Peyer's patch (tissue), 4 donors: ENCODE results near the gene GALNT9. TPM values are rescaled to one million over a fixed set of nuclear protein-coding genes. Genes with fewer than 3 reads are reported as not detected.

Experiments used
- DNase-seq, 3 donors: peaks; one replicate each; pipeline ENCODE4 v3.0.0-alpha.2; 2017 to 2019
- H3K27ac ChIP-seq, 4 donors: fragments of 200-600 bp; sonication (generic); one replicate each; pipeline ENCODE4 v1.5.1; 2016 to 2019
- H3K27me3 ChIP-seq, 2 donors: fragments of 200-600 bp; sonication (generic); one replicate each; pipeline ENCODE4 v1.5.1; 2019
- H3K36me3 ChIP-seq, 3 donors: fragments of 200-600 bp; sonication (generic); one replicate each; pipeline ENCODE4 v1.5.1; 2016 to 2019
- H3K4me1 ChIP-seq, 4 donors: fragments of 200-600 bp; sonication (generic); one replicate each; pipeline ENCODE4 v1.5.1; 2016 to 2019
- H3K4me3 ChIP-seq, 4 donors: fragments of 200-600 bp; sonication (generic); 1 replicate in 3 of 4; 2 replicates in 1 of 4; pipeline ENCODE4 v1.5.1; 2016 to 2019; ENCODE audit warnings: mild to moderate bottlenecking in 1 of 4
- H3K9me3 ChIP-seq, 4 donors: fragments of 200-600 bp; sonication (generic); one replicate each; pipeline ENCODE4 v1.5.1; 2016 to 2019; ENCODE audit warnings: mild to moderate bottlenecking in 1 of 4
- POLR2A ChIP-seq, 2 donors: fragments of 450-650 bp; IDR thresholded peaks; one replicate each; pipeline ENCODE4 v1.5.1; 2017; ENCODE audit warnings: antibody characterized with exemption in 2 of 2, mild to moderate bottlenecking in 2 of 2, moderate library complexity in 2 of 2
- total RNA-seq, 4 donors: library from RNA; depleted of rRNA; stranded (reverse); fragments of >200 nt; gene quantifications; one replicate each; pipeline ENCODE4 v1.1.0, GENCODE V29; 2016
- TF ChIP-seq, protein P1 (sequence below), 6 experiments: fragments of 450-650 bp in 4 of 6; fragments of 200-600 bp in 2 of 6; sonication (generic) in 1 of 6; IDR thresholded peaks; one replicate each; pipeline ENCODE4 v1.5.1; 2017 to 2019; ENCODE audit warnings: antibody characterized with exemption in 6 of 6, mild to moderate bottlenecking in 3 of 6, moderate library complexity in 1 of 6

Gene GALNT9
- total RNA-seq, 4 donors from 2014 or later, result not detected

DNA sequence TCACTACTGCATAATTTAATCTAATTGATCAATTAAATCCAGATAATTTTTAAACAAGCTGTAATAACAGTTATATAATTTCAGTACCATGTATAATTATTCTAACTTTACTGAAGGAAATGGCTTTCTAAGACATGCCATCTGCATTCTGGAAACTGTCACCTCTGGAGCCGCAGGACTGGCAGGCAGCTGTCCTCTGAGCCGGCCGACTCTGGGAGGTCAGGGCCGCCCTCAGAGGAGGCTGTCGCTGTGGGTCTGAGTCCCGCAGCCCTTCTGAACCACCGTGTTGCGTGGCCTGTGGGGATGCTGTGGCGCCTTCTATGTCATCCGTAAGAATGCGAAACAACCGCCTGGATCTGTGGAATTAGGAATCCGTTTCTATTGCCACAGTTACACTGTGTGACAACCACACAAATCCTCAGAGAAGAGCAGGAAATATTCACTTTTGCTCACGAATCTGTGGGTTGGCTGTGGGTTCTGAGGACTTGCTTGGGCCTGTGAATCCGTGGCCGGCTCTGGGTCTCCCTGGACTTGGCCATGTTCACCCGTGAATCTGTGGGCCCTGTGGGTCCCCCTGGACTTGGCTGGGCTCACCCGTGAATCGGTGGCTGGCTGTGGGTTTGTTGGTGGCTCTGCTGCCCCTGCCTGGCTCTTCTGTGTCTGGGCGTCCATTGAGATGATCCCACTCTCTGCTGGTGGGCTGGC, 17.2 kb upstream of the GALNT9 start:
- no peak for DNase-seq
- no peaks in the 10 kb centered on the region for H3K4me1 ChIP-seq
- H3K27ac ChIP-seq, result no peak overlapping the region
- H3K4me3 ChIP-seq, result no peak overlapping the region
- H3K9me3 ChIP-seq, result no peaks in the 10 kb centered on the region
- H3K36me3 ChIP-seq, result no peaks in the 10 kb centered on the region
- no peak for TF ChIP-seq POLR2A (IDR thresholded peaks at IDR 0.05)
- TF ChIP-seq, protein P1, sequence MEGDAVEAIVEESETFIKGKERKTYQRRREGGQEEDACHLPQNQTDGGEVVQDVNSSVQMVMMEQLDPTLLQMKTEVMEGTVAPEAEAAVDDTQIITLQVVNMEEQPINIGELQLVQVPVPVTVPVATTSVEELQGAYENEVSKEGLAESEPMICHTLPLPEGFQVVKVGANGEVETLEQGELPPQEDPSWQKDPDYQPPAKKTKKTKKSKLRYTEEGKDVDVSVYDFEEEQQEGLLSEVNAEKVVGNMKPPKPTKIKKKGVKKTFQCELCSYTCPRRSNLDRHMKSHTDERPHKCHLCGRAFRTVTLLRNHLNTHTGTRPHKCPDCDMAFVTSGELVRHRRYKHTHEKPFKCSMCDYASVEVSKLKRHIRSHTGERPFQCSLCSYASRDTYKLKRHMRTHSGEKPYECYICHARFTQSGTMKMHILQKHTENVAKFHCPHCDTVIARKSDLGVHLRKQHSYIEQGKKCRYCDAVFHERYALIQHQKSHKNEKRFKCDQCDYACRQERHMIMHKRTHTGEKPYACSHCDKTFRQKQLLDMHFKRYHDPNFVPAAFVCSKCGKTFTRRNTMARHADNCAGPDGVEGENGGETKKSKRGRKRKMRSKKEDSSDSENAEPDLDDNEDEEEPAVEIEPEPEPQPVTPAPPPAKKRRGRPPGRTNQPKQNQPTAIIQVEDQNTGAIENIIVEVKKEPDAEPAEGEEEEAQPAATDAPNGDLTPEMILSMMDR (IDR thresholded peaks at IDR 0.05), result no peak
- no peaks in the 10 kb centered on the region for H3K27me3 ChIP-seq

- no peaks in the 10 kb centered on the region for H3K4me1 ChIP-seq
- H3K9me3 ChIP-seq, result no peaks in the 10 kb centered on the region
- no peaks in the 10 kb centered on the region for H3K36me3 ChIP-seq
- no peak overlapping the region for H3K27ac ChIP-seq
- DNase-seq, result no peak
- TF ChIP-seq POLR2A (IDR thresholded peaks at IDR 0.05), result no peak
- TF ChIP-seq, protein P1 (IDR thresholded peaks at IDR 0.05), result no peak
- H3K4me3 ChIP-seq, result no peak overlapping the region
- H3K27me3 ChIP-seq, result no peaks in the 10 kb centered on the region
Measured at GRCh38 chr12:132345561-132346200, 16.3 kb upstream of the GALNT9 start.

GRCh38 chr12:132345126-132345525, 15.7 kb upstream of the GALNT9 start:
- Histone ChIP-seq H3K9me3 (no peaks in the 10 kb centered on the region), H3K4me1 (no peaks in the 10 kb centered on the region), H3K27me3 (no peaks in the 10 kb centered on the region), H3K36me3 (no peaks in the 10 kb centered on the region), H3K27ac (no peak overlapping the region), H3K4me3 (no peak overlapping the region)
- no peak for DNase-seq
- TF ChIP-seq, protein P1 (IDR thresholded peaks at IDR 0.05), result no peak
- no peak for TF ChIP-seq POLR2A (IDR thresholded peaks at IDR 0.05)

GRCh38 chr12:132344601-132345000, 15.2 kb upstream of the GALNT9 start:
- no peaks in the 10 kb centered on the region for H3K36me3 ChIP-seq

DNA sequence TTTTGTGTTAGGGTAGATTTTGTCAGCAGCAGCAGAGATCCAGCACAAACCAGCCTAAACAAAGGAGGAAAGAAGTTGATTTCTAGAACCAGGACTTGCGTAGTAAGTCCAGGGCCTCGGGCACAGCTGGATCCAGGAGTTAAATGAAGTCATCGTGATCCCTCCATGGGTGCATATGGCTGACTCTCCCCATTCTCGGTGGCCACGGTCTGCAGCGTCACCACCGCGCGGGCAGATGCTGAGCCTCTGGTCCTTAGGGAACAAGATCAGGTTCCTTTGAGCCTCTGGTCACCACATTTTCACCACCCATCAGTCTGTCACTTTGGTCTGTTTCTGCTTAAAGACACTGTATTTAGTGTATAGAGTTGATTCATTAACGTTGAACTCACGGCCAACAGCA, 14.8 kb upstream of the GALNT9 start:
- TF ChIP-seq POLR2A (IDR thresholded peaks at IDR 0.05), result no peak
- TF ChIP-seq, protein P1 (IDR thresholded peaks at IDR 0.05), result no peak
- DNase-seq, result no peak
- no peaks in the 10 kb centered on the region for H3K36me3 ChIP-seq
- H3K27ac ChIP-seq, result no peak overlapping the region
- no peaks in the 10 kb centered on the region for H3K27me3 ChIP-seq
- H3K4me3 ChIP-seq, result no peak overlapping the region
- H3K4me1 ChIP-seq, result no peaks in the 10 kb centered on the region
- no peaks in the 10 kb centered on the region for H3K9me3 ChIP-seq

More at GRCh38 chr12:132344601-132345000, 15.2 kb upstream of the GALNT9 start:
- H3K27me3 ChIP-seq, result no peaks in the 10 kb centered on the region
- no peaks in the 10 kb centered on the region for H3K4me1 ChIP-seq
- no peak overlapping the region for H3K27ac ChIP-seq
- H3K9me3 ChIP-seq, result no peaks in the 10 kb centered on the region
- DNase-seq, result no peak
- TF ChIP-seq, protein P1 (IDR thresholded peaks at IDR 0.05), result no peak
- no peak for TF ChIP-seq POLR2A (IDR thresholded peaks at IDR 0.05)
- H3K4me3 ChIP-seq, result no peak overlapping the region
